Pulmonary artery endothelial cell (primary cell): ENCODE data around the gene SLC39A10. TPM values are rescaled to one million over a fixed set of nuclear protein-coding genes. Genes with fewer than 3 reads are reported as not detected.
A peak's percentile ranks its signal among the peaks of the same experiment; 100 is the strongest.
"Not testable (repeated sequence)": the region's sequence is repeated elsewhere in the genome, so short reads cannot be mapped to it uniquely, and the experiment has no call there.

Experiments
- DNase-seq: peaks from one replicate; pipeline ENCODE4 v3.0.0-alpha.2; 2011; ENCODE audit warnings: low read depth, low spot score
- total RNA-seq: library from RNA; depleted of rRNA; stranded (reverse); fragments of >200 nt; gene quantifications from 2 replicates; pipeline ENCODE4 v1.2.3, GENCODE V29; 2014

Gene SLC39A10
- 39.3 and 42.8 TPM in 2 replicates for total RNA-seq

DNA sequence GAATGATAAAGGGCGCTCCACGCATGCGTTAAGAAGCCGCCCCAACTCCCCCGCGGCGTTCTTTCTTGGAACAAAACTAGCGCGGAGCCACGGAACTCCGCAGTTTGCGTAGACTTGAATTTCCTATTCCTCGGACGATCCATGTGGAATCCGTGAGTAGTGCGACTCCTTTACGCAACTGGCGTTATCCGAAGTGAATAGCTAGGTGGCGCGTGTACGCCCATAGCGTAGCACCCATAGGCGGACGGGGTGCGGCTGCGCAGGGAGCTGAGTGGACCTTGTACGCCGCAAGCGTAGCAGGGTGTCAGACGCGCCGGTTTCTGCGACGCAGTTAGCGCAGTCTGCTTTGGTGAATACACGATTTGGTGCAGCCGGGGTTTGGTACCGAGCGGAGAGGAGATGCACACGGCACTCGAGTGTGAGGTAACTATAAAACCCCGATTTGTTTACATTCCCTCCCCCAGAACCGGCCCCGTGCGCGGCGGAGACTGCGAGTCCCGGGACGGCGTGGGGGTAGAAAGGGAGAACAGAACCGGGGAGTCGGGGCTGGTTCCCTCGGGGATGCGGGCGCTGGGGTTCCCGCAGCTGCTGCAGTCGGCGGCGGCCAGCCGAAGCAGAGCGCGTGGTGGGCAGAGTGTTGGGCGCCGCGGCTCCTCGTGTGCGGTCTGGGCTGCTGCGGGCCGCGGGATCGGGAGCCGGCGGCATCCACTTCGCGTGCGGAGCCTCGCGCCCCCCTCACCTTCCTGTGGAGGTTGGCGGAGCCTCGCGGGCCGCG, at the start of gene SLC39A10:
SLC39A10 (plus strand) TSS at position 368 of the 775 bp plus-strand sequence. CDS start 22,817 bp downstream, outside the sequence.
- DNase-seq = peak; percentile 90

DNA sequence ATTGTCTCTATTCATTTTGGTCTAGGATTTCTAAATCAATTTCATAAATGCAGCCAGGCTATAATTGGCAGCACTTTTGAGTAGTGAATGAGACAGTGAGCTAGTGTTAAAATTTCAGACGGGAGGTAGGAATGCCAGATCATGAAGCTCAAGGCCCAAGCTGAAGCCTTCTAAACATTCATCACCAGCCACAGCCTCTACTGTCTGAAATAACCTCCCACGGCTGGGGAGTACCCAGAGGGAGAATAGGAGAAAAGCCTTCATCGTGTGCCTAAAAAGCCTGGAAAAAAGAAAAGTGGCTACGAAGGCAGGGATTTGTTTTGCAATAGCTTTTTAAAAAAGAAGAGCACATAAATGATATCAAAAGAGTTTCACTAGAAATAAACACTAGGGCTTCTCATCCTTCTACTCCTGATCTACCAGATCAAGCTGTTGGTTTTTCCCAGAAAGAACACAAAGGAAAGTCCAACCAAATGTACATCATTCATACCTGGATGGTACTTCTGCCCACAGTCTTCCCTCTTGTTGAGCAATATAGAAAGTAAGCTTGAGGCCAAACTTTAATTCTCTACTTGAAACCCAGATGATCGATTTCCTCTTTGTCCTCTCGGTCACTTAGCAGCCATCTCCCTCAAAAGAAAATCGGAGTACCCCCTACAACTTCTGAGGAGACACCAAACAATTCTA, 48.1 kb upstream of the SLC39A10 start:
- DNase-seq = no peak

GRCh38 chr2:195610717-195611116, 46.3 kb upstream of the SLC39A10 start:
- no peak for DNase-seq

DNA sequence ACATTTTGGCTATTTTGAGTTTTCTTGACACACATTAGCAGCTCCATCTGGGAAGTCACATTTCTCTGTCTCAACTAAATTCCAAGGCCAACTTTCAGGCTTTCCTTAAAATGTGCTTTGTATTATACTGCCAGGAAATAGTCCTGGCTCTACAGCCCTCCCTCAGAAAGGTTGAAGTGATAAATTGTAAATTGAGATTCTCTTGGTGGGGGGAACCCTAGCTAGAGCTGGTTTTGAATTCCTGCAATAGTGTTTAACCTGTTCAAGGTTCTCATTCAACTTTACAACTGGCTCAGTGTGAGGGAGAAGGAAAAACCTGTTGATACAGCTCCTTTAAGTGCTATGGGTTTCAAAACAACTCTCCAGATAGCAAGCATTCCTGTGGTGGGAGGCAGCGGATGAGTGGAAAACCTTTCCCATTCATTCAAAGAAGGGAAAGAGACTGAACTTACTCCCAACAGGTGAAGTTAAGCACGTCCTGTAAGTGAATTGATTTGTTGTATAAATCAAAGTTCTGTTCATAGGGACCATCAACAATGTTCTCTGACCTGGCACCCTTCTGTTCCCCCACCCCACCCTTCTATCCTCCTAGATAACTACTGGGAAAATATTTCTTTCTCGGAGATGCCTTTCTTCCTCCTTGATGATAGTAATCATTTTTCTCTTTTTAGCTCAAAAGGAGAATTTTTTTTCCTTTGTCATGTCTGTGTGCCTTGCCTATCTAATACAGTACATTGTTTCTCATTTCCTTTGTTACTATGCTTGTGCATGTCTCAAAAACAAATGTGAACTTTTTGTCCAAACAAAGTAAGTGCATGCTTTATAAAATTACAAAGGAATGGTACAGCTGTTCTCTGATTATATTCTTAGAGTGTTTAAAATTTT, 44.2 kb upstream of the SLC39A10 start:
- no peak for DNase-seq

DNA sequence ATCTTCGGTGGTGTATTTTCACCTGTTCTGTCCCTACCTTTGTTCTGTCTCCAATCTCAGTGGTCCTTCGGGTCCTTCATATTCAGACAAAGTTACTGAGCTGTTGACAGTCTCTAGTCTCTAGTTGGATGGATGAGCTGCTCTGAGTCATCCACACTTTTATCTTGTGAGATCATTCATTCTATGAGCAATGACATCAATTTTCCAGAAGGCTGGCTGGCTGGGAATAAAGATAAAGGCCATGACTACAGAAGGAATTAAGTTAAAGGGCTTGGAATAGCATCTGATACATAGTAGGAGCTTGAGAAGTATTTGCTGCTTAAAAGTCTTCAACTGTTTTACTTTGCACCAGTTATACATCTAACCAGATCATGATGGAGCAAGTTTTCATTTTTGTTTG, 43.1 kb upstream of the SLC39A10 start:
- no peak for DNase-seq

DNA sequence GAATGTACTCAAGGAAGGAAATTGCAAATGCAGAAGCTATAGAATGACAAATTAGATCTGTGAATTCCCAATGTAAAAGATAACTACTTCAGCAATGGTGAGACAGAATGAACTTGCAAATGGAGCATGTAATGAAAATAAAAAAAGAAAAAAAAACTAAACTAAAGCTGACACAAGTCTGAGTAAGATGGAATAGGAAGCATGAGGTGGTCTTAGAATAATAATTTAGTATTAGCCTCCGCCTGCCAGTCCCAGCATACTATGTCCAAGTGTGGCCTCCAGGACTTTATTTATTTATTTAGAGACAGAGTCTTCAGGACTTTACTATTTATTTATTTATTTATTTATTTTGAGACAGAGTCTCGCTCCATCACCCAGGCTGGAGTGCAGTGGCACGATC, 37.4 kb upstream of the SLC39A10 start:
- no peak for DNase-seq

DNA sequence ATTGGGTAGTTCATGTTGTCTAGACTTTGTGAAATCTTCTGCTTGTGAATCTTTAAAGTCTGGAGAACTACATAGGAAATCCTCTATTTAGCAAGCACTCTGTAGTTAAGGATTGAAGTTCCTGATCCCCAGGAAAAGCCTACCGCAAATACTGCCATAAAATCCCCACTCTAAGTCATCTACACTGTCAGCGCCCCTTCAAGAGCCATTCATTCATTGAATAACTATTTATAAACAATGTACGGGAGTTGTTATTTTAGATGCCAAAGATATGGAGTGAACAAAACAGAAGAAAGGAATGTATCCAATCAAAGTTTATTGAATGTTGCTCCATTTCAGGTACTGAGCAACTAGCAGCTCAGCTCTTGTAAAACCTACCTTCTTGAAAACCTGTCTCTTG, 36.5 kb upstream of the SLC39A10 start:
- DNase-seq = no peak

- no peak for DNase-seq
Observed at GRCh38 chr2:195622966-195623365, 34.1 kb upstream of the SLC39A10 start.

DNA sequence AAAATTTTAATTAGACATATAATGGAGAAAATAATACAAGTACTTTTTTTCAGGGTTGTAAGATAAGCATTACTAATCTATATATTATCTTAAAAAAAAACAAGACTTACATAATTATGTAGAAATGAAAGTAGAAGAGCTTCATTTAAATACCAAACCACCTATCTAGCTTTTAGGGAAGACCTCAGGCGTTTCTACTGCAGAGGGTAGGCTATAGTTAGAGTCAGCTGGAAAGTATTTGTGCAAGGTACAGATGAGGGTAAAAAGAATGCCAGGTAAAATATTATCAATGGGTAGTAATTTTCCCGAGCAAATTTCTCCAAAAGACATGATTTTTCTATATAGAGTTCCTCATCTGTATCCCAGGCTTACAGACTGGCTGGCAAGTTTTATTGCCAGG, 30.5 kb upstream of the SLC39A10 start:
- no peak for DNase-seq

GRCh38 chr2:195628666-195629065, 28.4 kb upstream of the SLC39A10 start:
- no peak for DNase-seq

DNA sequence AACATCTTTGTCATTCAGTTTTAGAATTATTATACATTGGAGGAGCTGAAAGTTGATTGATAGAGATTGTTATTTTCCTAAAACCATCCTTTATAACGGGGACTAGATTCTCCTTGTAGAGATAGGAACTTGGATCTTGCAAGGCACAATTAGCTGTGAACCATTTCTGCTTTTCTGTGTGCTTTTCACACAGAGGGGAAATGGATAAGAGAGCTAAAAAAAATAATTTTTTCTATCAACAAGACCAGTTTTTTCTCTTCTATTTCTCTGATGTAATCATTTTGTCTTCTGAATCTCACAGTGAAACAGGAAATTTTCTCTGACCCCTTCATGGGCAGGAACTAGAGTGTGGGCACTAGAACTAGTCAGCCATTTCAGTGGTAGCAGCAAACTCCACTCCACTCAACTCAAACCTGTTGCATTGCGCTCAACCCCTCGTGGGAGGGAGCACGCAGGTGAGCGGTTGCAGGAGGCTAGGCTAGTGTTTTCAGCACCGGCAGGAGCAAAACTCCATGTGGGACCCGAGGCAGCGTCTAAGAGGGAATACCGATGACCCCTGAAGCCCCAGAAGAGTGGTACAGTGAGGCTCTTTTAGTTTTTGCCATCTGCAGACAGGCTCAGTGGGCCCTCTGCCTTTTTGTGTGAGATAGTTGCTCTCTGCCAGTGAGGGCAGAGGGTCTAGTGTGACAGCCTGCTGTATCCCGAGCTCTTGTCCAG, 24.0 kb upstream of the SLC39A10 start:
- no peak for DNase-seq

DNA sequence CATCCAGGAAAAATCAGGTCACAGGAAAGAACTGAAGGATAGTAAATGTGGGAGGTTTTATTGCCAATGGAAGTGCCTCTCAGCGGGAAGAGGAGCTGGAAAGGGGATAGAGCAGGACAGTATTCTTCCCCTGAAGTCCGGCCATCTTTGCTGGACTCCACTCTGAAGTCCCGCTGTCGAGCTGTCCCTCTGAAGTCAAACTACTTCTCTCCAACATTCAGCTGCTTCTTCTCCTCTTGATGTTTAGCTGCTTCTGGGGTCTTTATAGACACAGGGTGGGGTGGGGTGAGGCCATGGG, 23.5 kb upstream of the SLC39A10 start:
- DNase-seq = no peak

GRCh38 chr2:195633974-195634373, 23.1 kb upstream of the SLC39A10 start:
- no peak for DNase-seq

DNA sequence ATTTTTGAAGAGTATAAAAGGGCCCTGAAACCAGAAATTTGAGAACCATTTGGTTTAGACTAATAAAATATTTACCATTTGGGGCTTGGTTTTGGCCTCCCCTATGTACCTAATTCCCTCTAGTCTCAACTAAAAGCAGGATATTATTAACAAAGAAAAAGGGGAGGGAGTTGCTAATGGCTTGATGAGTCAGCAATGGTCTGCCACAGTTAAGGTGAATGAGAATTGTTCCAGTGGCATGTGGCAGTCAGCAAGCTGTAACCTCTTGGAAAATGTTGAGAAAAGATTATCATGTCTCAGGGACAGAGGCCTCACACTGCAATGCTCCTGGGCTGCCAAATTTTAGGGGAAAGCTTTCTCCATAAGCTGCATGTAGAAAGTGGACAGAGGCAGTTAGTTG, 20.1 kb upstream of the SLC39A10 start:
- no peak for DNase-seq

DNA sequence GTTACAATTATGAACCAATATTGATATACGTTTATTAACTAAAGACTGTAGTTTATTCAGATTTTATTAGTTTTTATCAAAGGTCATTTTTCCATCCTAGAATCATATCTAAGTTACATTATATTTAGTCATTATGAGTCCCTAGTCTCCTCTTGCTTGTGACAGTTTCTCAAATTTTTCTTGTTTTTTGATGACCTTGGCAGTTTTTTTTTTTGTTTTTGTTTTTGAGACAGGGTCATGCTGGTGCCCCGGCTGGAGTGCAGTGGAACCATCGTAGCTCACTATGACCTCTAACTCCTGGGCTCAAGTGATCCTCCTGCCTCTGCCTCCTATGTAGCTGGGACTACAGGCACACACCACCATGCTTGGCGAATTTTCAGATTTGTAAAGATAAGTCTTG, 18.3 kb upstream of the SLC39A10 start:
- DNase-seq = no peak

GRCh38 chr2:195639238-195639858, 17.7 kb upstream of the SLC39A10 start:
- DNase-seq = no peak

DNA sequence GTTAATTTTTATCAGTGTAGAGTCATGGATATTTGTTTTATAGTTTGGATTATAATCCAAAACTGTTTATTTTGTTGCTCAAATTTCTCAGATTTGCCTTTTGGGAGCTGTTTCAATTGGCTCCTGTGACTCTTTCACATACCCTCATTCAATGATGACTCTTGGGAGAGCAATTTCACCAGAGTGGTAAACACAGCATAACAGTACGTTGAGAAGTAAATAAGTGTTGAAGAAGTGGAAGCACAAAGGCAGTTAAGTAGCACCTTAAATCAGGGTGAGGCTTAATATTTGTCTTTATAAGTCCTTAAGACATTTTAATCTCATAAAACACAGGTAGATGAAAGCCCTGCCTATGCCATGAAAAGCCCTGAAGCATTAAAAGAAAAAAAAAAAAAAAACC, 17.1 kb upstream of the SLC39A10 start:
- DNase-seq = no peak

DNA sequence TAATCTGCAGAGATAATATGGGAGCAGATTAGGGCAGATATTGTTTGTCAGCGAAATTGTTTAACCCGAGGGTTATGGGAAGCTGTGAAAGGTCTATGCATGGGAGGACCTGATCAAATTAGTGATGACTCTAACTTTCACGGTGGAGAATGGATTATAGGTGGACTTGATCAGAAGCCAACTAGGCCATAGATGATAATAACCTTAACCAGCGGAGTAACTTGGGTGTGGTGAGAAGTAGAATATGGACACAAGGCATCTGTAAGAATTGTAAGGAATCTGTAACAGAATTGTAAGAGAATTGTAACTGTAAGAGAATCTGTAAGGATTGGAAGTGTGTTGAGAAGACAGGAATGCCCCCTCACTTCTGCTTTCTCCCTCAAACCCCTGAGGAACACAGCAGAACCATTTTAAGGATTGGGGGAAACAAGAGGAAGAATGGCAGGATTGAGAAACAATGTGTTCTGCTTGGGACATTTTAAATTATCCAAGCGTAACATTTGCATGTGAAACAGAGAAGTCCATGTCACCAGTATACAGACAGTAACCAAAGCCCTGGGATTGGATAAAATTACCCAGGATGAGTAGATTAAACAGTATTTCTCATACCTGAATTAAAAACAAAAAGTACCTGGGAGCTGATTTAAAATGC, 14.9 kb upstream of the SLC39A10 start:
- DNase-seq = no peak

GRCh38 chr2:195642679-195643068, 14.4 kb upstream of the SLC39A10 start:
- no peak for DNase-seq

- not testable (repeated sequence) for DNase-seq
Observed at GRCh38 chr2:195644708-195645107, 12.3 kb upstream of the SLC39A10 start.

GRCh38 chr2:195645413-195645812, 11.6 kb upstream of the SLC39A10 start:
- no peak for DNase-seq
